D721Med (cell line): Measurements from ENCODE around the gene TH.

Source experiments
- DNase-seq: peaks from one replicate; pipeline ENCODE4 v3.0.0; 2011; ENCODE audit warnings: low spot score; ENCODE audit not compliant: insufficient read length
- FAIRE-seq: peaks from 2 replicates; lab custom pipeline; 2011; peaks lifted over from hg19 to GRCh38; lab: Jason Lieb, UNC
- TF ChIP-seq, protein P1 (sequence below): IDR thresholded peaks from 2 replicates; pipeline ENCODE4 v1.5.1; 2012; ENCODE audit warnings: mild to moderate bottlenecking, control low read depth; ENCODE audit not compliant: insufficient read depth; ENCODE audit errors: missing control alignments

The TH gene

DNA sequence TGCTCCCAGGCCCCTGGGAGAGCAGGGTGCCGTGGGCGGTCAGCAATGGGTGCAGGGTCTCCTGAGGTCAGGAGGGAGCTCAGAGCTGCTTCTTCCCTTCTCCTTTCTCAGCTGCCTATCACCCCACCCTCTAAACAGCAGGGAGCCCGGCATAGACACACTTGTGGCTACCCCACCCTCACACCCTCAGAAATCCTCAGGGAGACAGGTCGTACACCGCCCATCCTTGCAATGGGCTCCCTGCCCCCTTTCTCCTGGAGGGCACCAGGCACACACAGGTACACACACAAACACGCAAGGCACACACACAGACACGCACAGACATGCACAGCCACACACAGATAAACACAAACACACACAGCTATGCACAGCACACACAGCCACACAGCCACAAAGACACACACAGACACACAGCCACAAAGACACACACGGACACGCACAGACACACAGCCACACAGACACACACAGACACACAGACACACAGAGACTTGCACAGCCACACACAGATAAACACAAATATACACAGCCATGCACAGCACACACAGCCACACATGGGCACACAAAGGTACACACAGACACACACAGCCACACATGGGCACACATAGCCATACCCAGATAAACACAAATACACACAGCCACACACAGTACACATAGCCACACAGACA lies 44.9 kb upstream of the TH start:
- DNase-seq (no peak), FAIRE-seq (no peak)
- TF ChIP-seq, protein P1, sequence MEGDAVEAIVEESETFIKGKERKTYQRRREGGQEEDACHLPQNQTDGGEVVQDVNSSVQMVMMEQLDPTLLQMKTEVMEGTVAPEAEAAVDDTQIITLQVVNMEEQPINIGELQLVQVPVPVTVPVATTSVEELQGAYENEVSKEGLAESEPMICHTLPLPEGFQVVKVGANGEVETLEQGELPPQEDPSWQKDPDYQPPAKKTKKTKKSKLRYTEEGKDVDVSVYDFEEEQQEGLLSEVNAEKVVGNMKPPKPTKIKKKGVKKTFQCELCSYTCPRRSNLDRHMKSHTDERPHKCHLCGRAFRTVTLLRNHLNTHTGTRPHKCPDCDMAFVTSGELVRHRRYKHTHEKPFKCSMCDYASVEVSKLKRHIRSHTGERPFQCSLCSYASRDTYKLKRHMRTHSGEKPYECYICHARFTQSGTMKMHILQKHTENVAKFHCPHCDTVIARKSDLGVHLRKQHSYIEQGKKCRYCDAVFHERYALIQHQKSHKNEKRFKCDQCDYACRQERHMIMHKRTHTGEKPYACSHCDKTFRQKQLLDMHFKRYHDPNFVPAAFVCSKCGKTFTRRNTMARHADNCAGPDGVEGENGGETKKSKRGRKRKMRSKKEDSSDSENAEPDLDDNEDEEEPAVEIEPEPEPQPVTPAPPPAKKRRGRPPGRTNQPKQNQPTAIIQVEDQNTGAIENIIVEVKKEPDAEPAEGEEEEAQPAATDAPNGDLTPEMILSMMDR: no peak

DNA sequence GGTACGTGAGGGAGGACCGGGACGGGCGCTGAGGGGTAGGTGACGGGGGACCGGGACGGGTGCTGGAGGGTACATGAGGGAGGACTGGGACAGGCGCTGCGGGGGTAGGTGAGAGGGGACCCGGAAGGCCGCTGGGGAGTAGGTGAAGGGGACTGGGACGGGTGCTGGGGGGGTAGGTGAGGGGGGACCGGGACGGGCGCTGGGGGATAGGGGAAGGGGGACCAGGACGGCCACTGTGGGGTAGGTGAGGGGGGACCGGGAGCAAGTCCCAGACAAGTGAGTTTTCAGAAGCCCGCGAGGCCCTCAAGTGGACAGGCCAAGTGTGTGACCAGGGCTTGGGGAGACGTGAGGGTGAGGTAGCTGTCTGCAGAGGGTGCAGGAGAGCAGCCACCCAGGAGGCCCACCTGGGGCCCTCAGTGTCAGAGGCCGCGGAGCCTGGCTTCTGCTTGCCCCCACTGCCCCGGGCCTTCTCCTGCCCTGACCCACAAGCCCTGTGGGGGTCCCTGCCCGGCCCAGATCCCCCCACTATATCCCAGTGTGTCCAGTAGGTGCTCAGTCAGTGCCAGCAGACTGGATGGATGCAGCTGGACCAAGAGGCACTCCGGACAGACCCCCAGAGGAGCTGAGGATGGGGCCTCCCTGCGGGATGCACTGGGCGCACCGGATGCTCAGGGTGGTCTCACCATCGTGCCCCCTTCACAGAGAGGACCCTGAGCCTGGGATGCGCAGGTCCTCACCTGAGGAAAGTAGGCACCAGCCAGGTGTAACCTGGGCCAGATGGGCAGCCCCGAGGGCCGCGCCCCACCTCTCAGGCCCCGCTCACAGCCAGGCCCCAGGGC lies 44.2 kb upstream of the TH start:
- no peak for FAIRE-seq
- TF ChIP-seq, protein P1: no peak
- DNase-seq: no peak

DNA sequence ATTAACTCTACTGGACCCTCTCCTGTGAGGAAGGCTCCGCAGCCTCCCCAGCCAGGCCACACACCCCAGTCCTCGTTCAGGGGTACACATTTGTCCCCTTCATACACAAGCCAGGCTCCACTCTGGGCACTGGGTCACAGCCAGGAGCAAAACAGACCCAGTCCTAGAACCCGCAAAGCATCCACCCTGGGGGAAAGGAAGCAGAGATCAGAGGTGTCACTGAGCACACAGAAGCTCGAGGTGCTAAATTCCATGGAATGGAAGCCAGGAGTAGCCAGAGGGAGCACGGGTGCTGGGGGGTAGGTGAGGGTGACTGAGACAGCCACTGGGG lies 43.6 kb upstream of the TH start:
- DNase-seq: no peak
- FAIRE-seq: no peak
- TF ChIP-seq, protein P1: no peak

DNA sequence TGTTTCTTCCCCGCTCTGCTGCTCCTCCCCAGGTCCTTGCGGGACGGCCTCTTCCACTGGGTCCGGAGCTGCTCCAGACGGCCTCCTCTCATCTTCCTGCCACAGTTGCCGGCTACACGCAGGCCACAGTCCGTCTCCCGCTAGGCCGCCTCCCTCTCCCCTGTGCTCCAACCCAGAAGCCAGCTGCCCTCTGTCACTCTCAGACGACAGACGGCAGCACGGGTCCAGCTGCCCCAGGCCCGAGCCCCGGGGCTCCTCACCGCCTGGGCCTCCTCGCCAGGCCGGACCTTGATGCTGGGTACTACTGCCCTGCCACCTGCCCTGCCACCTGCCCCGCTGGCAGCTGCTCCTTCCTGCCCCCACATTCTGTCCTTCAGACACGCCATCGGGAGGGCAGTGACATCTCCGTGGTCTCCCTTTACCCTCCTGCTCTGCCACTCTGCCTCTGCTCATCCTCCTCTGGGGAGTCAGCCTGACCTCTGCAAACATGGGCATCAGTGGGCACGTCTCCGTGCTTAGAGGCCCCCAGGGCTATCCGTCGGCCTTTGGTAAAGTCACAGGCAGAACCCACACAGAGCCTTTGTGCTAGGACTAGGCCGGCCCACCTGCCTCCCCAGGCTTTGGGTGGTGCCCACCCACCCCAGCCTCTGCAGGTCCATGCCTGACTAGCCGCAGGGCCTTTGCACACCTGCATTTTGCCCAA lies 43.1 kb upstream of the TH start:
- TF ChIP-seq, protein P1: no peak
- FAIRE-seq: no peak
- no peak for DNase-seq

DNA sequence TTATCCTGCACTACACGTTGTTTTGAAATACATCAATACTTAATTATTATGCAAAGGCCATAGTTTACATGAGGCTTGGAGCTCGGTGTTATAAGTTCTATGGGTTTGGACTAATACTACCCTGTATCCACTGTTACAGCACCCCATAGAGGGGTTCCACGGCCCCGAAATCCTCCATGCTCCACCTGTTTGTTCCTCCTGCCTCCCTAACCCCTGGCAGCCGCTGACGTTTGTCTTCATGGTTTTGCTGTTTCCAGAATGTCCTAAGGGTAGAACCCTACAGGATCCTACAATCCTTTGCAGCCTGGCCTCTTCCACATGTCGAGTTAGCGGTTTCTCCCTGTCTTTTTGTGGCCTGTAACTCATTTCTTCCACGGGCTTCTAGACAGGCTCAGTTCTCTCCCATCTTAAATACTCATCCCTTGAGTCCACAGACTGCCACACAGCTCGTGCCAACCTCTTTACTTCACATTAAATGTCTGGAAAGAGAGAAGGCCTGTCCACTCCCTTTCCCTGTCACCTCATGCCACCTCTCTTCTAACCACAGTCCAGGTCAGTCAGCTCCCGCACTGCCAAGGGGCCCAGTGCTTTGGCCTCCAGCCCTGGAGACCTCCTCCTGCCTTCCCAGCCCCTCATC lies 42.4 kb upstream of the TH start:
- FAIRE-seq: no peak
- DNase-seq: no peak
- TF ChIP-seq, protein P1: no peak

DNA sequence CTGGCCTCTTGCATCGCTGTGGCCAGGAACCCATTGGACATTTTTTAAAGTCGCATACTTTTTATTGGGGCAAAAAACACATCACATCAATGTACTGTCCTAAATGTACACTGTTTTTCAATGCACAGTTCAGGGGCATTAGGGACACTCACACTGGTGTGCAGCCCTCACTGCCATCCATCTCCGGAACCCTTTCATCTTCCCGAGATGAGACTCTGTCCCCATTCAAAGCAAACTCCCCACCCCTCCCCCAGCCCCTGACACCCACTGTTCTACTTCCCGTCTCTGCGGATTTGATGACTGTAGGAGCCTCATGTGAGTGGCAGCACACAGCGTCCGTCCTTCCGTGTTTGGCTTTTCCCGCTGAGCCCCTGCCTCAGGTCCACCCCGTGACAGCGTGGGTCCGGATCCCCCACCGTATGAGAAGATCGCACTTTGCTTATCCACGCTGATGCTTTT lies 41.8 kb upstream of the TH start:
- TF ChIP-seq, protein P1: no peak
- DNase-seq (no peak), FAIRE-seq (no peak)
